NAMALWA (cell line): ENCODE measurements around the gene BCAR3.
A peak's percentile ranks its signal among the peaks of the same experiment; 100 is the strongest.

Experiments
- DNase-seq: peaks from one replicate; pipeline ENCODE4 v3.0.0-alpha.2; 2015; ENCODE audit warnings: low spot score

BCAR3 gene

DNA sequence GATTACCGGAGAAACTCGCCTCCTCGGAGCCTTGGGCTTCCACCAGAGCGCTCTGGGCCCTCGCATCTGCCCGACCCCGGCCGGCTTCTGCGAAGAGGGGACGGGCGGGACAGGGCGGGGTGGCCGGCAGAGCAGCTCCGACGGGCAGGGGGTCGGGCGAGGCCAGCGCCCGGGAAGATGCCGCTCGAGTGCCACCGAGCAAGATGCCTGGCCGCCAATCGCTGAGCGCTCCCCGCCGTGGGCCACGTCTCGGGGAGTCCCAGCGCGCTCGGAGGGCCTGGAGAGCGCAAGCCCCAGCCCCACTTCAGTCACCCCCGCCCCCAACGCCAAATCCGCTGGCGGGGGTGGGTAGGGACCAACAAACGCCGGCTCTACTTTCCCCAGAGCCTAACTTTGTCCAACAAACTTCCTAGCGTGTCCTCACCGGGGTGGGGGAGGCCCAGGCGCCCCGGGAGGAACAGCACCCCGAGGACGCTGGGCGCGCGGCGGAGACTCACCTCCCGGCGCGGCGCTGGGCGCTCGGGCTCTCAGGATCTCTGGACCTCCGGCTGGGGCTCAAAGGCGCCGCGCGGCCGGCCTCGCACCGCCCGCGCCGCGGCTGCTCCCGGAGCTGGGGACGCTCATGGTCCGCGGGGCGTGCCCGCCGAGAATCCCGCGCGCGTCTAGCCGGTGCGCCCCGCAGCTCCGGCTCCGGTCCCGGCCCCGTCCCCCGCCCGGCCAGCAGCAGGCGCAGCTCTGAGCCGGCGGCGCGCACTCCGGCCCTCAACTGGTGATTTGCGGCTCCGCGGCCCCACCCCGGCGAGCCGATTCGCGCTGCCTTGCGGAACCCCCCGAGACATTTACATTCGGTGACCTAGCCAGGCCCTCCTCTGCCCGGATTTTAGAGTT lies at the start of gene BCAR3:
TSS of gene BCAR3 (minus strand) at position 737 of the 888 bp plus-strand sequence. CDS start 6,907 bp downstream, outside the sequence.
- peak; percentile 53 for DNase-seq

DNA sequence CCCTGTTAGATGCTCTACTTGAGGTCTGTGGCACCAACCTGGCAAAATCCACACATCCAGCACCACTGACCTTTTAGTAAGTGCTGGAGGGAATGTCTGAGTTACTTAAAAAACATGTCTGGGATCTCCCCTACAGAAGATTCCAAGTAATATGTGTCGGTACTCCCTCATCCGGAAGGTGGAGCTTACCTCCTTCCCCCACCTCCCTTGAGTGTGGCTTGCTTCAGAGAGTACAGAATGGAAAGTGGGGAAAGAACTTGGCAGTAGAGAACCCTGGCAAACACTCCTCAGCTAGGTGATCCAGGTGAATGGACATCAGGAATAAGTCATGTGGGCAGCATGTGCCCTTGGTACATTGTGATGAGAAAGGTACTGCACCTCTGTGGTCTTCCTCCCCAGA lies 49.0 kb upstream of the BCAR3 start:
- DNase-seq = no peak

DNA sequence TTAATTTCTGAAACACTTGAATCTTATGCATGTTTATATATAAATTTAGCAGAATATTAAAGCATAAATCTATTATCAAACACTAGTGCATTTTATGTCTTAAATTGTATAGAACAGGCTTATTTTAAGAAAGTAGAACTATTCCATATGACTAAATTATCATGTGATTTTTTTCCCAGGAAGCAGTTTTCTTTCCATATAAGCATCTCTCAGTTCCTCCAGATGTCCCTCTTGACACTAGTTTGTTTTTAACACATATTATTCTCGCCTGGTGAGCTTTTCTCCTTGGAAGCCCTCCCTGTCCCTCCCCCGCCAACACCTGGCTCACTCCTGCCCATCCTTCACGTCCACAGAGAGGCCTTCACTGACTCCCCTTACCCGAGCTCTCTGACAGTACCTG lies 48.3 kb upstream of the BCAR3 start:
- no peak for DNase-seq

DNA sequence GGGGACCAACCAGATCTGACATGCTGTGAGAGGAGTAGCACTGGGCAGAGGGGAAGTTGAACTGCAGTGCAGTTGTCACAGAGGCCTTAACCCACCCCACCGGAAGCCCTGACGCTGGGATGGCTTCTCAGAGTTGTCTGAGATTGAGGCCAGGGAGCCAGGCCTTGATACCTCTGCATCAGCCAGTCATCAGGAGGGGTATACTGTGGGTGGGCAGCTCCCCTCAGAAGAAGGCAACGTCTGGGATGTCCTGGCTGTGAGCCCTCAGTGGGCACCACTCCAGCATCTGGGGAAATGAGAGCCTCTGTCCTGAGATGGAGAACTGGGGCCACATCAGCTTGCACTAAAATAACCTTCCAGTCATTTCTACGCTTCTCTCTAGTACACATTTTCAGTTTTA lies 47.9 kb upstream of the BCAR3 start:
- DNase-seq = no peak

DNA sequence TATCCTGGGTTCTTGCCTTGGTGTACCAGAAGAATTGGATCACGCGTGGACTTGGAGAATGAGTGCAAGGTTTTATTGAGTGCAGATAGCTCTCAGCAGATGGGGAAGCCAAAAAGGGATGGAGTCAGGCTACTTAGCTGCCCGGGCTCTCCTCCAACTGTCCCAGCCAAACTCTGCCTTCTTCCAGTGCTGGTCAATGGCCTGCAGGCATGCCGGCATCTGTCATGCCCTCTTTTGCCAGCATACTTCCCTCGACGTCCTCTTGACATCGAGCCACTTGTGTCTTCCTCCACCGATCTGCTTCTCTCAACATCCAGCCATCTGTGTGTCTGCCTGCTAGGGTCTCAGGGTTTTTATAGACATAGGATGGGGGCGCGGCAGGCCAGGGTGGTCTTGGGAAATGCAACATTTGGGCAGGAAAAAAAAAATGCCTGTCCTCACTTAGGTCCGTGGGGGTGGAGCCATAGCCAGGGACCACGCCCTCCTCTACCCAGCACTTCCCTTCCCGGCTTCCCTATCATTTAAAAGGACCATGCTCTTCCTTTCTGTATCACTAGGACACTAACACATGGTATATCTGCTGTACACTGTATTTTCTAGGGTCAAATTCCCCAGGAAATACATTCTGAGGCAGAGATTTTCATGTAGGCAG lies 47.0 kb upstream of the BCAR3 start:
- DNase-seq = no peak

DNA sequence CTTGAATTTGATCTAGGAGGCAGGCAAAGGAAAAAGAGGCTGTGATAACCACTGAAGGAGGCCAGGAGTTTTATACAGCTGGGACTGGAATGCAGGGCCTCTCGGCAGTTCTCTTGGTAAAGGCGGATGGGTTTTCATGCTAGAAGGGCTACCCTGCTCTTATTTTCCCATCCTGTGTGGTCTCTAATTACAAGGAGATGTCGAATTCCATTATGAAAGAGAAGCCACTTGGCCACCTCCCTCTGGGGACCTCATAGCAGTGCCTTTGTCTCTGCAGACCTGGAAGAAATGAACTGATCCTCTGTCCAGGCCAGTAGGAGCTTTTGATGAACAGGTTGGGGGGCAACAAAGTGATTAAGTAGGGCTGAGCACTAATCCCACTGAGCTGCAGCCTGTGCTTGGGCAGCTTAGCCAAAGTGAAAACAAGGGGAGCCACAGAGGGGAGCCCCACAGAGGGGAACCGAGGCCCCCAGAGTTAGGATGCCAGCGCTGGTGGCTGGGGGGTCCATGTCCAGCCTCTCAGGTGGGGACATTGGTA lies 42.2 kb upstream of the BCAR3 start:
- no peak for DNase-seq

DNA sequence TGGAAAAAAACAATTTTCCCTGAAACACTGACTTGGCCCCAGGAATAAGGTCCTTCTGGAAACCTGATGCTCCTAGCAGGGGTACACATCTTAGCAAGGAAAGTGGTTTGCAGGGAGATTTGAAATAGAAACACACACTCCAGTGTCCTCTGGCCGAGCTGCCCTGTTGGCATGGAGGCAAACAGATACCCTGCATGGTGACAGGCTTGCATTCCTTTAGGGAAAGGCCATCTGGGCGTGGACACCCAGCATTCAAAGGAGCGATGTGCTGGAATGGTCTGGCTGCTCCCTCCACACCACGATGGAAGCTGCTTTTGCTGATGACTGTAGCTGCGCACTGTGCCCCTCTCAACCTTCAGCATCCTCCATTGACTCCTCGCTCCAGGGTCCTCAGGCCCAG lies 41.5 kb upstream of the BCAR3 start:
- DNase-seq = no peak

DNA sequence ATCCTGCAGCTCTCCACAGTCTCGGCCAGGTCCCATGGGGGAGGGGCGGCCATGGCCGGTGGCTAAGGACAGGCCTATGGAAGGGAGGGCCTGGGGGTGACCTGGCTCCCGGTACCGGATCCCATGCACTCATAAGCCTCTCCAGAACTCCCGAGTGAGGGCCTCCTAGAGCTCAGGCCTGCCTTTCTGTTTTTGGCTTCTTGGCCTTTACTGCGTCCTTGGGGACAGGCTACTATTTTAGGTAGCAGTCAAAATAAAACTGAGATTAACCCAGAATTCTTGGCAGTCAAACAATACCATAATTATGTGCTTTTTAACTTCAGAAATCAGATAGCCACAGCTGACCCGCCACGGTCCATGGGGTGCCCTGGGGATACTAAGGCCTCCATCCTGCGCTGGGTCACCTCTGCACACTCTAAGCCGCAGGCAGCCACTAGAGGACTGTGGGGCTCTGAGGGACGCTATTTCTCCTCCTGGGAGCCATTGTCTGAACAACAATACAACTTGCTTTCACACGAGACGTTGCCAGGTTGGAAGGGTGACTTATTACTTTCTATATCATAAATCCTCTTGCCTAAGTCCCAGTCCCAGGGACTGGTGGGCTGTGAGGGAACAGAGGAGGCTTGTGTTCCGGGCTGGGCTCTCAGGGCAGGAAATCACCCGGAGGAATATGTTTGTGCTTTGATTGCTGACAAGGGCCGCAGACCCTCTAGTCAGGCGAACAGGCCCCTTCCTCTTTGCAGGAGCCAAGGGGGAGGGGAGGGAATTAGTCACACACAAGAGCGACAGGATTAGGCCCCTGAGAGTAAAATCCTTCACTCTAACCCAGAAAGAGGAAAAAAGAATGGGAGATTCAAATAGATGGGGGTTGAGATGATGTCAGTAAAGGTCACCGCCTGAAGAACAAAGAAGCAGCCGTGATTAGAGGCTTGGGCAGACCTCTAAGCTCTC lies 40.7 kb upstream of the BCAR3 start:
- no peak for DNase-seq

DNA sequence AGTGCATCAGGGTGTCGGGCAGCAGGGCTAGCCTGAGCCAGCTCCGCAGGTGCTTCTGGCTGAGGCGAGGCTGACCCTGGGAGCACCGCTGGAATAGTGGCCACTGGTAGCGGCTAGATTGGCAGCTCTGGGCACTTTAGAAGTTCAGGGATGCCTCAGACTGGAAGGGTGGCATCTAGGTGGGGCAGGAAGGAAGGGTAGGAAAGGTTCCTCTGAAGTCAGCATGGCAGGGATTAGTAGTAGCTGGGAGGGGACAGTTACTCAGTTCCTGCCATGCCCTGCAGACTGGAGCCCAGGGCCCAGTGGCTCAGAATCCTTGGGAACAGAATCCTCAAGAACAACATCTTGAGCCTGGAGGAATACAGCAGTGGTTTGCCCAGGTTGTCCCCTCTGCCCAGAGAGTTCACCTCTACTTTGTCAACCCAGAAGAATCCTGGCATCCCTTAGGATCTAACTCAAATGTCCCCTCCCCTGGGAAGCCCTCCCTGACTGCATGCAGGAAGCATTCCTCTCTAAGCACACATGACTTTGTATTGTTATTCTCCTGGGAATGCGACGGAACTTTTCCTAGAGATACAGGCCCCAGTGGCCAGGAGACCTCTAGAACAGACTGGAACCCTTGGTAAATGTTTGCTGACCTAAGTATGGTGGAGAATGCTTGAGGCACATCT lies 39.5 kb upstream of the BCAR3 start:
- DNase-seq = no peak

DNA sequence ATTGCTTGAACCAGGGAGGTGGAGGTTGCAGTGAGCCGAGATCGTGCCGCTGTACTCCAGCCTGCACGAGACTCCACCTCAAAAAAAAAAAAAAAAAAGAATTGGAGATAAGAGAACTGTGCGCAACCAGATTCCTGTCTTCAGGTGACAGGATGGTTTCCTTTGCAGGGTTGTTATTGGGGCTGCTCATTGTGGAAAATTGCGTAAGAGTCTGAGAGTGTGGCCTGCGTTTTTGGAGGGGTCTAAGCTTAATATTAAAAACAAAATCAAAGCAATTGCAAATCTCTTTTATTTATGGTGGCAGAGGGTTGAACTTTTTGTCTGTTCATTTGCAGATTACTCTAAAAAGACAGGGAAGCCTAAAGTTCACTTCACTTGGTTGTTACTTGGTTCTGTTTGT lies 36.0 kb upstream of the BCAR3 start:
- no peak for DNase-seq

DNA sequence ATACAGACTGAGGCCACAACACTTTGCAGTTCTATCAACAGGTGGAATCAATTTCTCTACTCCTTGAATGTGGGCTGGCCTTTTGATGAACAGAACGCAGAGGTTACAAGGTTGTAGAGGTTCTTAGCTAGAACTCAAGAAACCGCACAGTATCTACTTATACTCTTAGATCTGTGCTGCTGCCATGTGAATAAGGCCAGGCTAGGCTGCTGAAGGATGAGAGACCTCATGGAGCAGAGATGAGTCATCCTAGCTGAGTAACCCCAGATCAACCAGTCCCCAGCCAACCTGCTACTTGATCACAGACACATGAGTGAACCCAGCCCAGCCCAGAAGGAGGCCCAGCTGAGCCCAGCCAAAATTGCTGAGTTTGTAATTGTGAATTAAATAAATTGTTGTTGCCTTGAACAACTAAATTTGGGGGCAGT lies 35.3 kb upstream of the BCAR3 start:
- DNase-seq = no peak

DNA sequence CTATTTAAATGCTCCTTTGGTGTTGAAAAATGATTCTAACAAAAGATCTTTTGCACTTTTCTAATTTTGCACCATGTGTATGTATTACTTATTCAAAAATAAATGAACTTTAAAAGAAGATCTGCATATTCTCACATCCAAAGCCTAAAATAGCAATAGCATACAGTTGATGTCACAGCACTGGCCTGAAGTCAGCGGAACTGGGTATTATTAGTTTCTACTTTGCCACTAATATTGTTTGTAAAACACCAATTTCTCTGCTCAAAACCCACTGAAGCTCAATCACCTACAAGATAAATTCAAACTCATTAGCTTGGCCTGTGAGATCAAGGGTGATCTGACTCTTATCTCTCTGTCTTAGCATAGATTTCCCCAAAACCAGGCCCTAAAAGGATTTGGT lies 34.5 kb upstream of the BCAR3 start:
- no peak for DNase-seq

DNA sequence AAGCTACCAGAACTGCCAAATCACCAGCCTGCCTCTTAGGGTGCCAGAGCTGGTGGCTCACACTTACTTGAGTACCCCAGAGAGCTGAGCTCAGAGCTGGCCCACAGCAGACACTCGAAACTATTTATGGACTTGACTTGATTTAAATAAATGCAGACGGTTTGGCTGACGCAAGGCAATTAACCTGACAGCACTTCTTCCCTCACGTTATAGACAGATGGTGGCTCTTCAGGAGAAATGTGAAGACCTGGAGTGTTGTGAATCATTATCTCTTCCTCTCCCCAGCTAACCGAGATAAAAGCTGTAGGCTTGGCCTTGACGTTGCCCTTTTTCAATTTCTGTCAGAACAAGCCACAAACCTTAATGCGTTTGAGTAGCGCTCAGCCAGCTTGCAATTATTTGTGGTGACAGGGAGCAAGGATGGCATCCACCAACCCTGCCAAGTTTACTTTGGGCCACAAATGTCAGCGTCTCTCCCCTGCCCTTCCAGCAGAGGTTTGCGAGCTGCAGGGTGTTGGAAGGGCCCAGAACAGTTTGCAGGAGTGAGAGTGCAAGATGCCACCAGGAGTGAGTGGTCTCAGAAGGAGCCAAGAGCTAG lies 34.0 kb upstream of the BCAR3 start:
- DNase-seq = no peak

DNA sequence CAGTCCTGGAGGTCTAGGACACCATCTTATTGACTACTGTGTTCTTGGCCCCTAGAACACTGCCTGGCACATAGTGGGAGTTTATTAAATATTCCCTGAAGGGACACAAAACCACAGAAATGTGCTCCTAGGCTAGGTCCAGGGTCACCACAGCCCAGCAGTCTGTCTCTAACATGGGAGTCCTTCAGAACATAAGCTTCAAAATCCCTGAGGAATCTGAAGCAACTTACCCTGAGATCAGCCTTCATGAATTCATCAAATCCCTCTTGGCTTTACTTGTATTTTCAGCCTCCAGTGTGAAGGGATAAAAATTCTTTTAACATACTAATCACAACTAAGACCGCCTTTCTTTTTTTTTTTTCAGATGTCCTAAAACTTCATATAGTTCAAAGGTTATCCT lies 32.7 kb upstream of the BCAR3 start:
- DNase-seq = no peak

DNA sequence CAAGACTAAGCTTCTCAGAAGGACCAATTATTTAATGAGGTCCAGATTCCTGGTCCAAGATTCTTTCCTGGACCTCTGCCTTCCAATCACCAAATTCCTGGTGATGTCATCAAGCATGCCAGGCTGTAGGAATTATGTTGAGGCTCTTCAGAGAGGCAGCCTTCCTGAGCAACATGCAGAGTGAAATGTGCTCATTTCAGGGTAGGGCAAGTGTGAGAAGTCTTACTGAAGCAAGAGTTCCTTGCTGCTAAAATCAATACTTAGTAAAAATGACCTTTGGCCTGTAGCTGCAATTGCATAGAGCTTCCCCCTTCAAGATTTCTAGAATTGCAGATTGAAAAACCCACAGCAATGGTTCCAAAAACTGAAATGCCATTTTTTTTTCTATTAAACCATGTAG lies 31.7 kb upstream of the BCAR3 start:
- no peak for DNase-seq

DNA sequence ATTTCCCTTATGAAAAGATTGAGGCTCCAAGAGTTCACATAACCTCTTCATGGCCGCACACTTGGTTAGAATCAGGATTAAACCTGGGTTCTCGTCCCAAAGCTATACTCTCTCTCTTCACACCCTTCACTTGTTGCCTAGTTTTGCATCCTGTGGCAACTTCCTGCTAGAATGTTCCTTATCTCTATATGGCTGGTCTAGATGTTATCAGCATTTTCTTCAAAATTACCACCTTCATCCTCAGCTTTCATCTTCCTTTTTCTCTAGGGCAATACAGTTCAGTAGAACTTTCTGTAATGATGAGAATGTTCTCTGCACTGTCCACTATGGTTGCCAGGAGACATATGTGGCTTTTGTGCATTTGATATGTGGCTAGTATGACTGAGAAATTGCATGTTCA lies 31.1 kb upstream of the BCAR3 start:
- DNase-seq = no peak

DNA sequence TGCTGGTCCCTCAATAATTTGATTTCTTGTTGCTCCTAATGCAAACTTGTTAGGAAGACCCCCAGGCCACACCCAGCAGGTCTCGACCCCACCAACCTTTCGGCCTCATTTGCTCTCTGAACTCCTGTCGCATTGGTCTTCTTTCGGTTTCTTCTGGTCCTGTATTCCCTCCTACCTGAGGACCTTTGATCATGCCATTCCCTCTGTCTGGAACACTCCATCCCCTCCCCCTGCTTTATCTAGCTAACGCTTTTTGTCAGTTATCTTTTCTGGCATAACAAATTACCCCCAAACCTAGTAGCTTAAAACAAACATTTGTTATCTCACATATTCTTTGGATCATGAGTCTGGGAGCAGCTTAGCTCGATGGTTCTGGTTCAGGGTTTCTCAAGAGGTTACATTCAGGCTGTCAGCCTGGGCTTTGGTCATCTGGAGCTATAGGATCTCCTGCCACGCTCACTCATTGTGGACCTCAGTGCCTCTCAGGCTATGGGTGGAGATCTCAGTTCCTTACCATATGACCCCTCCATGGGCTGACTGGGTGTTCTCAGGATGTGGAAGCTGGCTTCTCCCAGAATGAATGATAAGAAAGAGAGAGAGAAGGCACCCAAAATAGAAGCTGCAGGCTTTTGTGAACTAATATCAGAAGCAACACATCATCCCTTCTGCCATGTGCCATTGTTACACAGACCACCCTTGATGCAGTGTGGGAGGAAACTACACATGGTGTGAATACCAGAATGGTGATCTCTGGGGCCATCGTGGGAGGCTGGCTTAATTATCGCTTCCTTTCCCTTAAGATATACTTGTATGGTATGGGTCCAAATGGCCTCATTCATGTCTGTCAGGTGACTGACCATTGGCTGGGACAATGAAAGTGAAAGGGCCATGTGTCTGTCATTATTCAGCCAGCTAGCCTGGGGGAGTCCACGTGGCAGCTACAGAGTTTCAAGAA lies 29.1 kb upstream of the BCAR3 start:
- no peak for DNase-seq

DNA sequence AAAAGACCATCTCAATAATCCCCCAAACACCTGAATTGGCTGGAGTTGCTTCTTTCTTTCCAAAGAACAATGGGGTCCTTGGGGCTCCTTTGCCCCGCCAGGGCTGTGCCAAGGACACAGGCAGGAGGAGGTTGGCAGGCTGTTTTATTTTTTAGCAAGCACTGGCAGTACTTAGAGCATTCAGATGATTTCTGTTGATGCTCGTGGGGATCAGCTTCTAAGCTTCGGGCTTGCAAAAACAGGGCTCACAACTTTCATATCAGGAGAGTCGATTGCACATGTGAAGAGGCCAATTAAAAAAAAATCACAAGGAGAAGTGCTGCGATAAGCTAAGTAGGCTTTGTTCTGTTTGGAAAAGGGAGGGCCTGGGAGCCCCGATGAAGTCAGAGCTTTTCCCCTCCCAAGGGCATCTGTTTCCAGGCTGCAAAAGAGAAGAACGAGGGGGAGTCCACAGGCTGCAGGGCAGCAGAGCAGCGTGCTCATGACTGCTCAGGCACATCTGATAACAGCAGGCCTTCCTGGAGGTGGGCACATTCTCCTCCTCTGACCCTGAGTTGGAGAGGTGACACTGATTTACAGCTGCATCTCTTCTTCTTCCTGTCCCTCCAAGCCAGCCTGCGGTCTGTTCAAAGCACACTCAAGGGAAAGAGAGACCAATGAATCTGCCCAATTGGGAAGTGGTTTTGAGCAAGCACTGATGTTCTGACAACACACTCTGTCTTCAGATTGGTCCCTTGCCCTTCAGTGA lies 27.3 kb upstream of the BCAR3 start:
- no peak for DNase-seq

DNA sequence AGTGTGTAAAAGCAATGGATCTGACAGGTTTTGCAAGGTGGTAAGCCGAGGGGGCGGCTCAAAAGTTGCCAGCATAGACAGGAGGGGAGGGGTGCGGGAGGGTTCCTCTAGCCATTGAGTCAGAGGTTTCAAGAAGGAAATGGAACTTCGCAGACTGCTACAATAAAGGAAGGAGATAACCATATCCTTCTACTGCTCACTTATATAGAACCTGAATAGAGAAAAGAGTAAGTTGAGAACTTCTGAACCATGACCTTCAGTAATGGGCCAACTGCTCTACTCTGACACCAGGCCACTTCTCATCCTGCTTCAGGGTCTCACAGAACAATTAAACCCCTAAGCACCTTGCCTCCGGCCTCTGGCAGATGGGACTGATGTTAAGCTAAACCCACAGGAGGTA lies 26.3 kb upstream of the BCAR3 start:
- peak; percentile 36 for DNase-seq
